ENCODE results near the gene CELF5. TPM values are rescaled to one million over a fixed set of nuclear protein-coding genes. Genes with fewer than 3 reads are reported as not detected.

The CELF5 gene
- total and polyA plus RNA-seq, 9 of the 15 experiments (the other 6 are each of a cell fraction or from before 2014, with no cell fraction given), result 0.01 to 0.56 (median 0.22) TPM

DNA sequence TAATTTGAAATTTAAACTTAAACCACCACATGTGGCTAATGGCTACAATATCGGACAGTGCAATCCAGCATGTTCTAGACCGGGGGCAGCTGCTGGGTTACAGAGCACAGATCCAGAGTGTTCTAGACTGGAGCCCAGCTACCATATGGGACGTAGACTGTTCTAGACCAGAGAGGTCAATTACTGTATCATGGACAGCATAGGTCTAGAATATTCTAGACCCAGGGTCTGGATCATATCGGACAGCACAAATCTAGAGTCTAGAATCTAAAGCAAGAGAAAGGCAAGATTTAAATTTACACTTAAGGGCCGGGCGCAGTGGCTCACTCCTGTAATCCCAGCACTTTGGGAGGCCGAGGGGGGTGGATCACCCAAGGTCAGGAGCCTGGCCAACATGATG lies 37.9 kb downstream of the CELF5 start:
- Histone ChIP-seq H3K4me3 (no peak overlapping the region), H3K4me1 (replicated peaks in 1 of 2; ENCODE audit: control insufficient read depth in 2 of 2, insufficient read depth in 2 of 2, low read length in 2 of 2) (peaks cover 0 to 10% of the 10 kb centered on the region in 2 experiments; a peak in 3 of 5 replicates), H3K79me2 (ENCODE audit: control insufficient read depth, insufficient read depth, low read length) (no peaks in the 10 kb centered on the region), H3K36me3 (ENCODE audit: control insufficient read depth, insufficient read depth, low read length) (no peaks in the 10 kb centered on the region), H2AFZ (ENCODE audit: low read depth, low read length) (no peak overlapping the region), H3K9me1 (ENCODE audit: control insufficient read depth, insufficient read depth, low read length) (no peaks in the 10 kb centered on the region), H3K9me3 (replicated peaks; ENCODE audit: control insufficient read depth, insufficient read depth, low read depth, low read length) (no peaks in the 10 kb centered on the region), H3K27me3 (ENCODE audit: control insufficient read depth in 2 of 2, insufficient read depth in 2 of 2, low read length in 2 of 2) (peaks cover 4 to 26% of the 10 kb centered on the region in 2 experiments; a peak in 3 of 5 replicates), H4K20me1 (replicated peaks; ENCODE audit: control insufficient read depth, insufficient read depth, low read length) (no peaks in the 10 kb centered on the region), H3K4me2 (ENCODE audit: insufficient read depth, low read length) (no peak overlapping the region), H3K9ac (ENCODE audit: insufficient read depth in 1 of 2, low read depth in 2 of 2, low read length in 2 of 2) (no peak overlapping the region), H3K27ac (ENCODE audit: extremely low read depth, low read depth, low read length) (no peak overlapping the region)
- intact Hi-C loops (cut with micrococcal nuclease), result no loop called here
- TF ChIP-seq XRCC3 (IDR thresholded peaks at IDR 0.05) (no peak), ILK (tag; IDR thresholded peaks at IDR 0.05; ENCODE audit: borderline replicate concordance, low read depth) (no peak), MIER1 (IDR thresholded peaks at IDR 0.05; ENCODE audit: low read depth) (no peak), ARNT (IDR thresholded peaks at IDR 0.05) (peak in 1 of 2 experiments; percentile 96; a peak in 2 of 4 replicates), CHD2 (IDR thresholded peaks at IDR 0.05; ENCODE audit: low read depth, low read length) (no peak)
- TF ChIP-seq, protein P1, sequence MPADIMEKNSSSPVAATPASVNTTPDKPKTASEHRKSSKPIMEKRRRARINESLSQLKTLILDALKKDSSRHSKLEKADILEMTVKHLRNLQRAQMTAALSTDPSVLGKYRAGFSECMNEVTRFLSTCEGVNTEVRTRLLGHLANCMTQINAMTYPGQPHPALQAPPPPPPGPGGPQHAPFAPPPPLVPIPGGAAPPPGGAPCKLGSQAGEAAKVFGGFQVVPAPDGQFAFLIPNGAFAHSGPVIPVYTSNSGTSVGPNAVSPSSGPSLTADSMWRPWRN (IDR thresholded peaks at IDR 0.05; ENCODE audit: low read depth), result no peak
- TF ChIP-seq, protein P2, sequence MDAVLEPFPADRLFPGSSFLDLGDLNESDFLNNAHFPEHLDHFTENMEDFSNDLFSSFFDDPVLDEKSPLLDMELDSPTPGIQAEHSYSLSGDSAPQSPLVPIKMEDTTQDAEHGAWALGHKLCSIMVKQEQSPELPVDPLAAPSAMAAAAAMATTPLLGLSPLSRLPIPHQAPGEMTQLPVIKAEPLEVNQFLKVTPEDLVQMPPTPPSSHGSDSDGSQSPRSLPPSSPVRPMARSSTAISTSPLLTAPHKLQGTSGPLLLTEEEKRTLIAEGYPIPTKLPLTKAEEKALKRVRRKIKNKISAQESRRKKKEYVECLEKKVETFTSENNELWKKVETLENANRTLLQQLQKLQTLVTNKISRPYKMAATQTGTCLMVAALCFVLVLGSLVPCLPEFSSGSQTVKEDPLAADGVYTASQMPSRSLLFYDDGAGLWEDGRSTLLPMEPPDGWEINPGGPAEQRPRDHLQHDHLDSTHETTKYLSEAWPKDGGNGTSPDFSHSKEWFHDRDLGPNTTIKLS (IDR thresholded peaks at IDR 0.05; ENCODE audit: borderline replicate concordance, low read depth), result peak; percentile 61; the same call in 1 of the 2 replicates
- ChIA-PET POLR2A (interaction anchor here (1.4 kb wide), 2 partner anchors 10 to 14 kb away, joined by 3 to 5 read pairs; no protein-coding TSS in a partner anchor), CTCF (ENCODE audit: low intra/inter-chr PET ratio) (no interaction called here)
- 36% methylated on average over 7 of the region's 7 CpGs for WGBS (ENCODE audit: insufficient coverage, low coverage, missing lambda C conversion rate)
- in situ Hi-C loops (cut with MboI), result no loop called here
- FAIRE-seq (no peak), ATAC-seq (no peak), DNase-seq (ENCODE audit: extremely low read depth in 1 of 4, low spot score in 3 of 4) (no peak)
- no TSS peak for BruUV-seq (replicated peaks)

Data from K562 (cell line).